MCF 10A (cell line): Measurements from ENCODE around the gene SCARF2. TPM values are rescaled to one million over a fixed set of nuclear protein-coding genes. Genes with fewer than 3 reads are reported as not detected.
"Not testable (repeated sequence)": the region's sequence is repeated elsewhere in the genome, so short reads cannot be mapped to it uniquely, and the experiment has no call there.

Experiments
- BruUV-seq: library from RNA; stranded (reverse); fragments of 400-500 nt; replicated peaks from 2 replicates; lab custom pipeline; 2021; lab: Mats Ljungman, UMichigan
- CTCF ChIA-PET: fragments of 300-600 bp; sonication (Branson Sonifier 250); formaldehyde crosslinking; extraction: SDS; loops from one replicate; lab custom pipeline; 2021; ENCODE audit warnings: antibody characterized with exemption, inconsistent platforms; lab: Yijun Ruan, JAX
- POLR2A ChIA-PET: fragments of 300-600, 350-650 bp; sonication (Branson Sonifier 250); formaldehyde crosslinking; extraction: SDS; loops from one replicate; lab custom pipeline; 2020; ENCODE audit warnings: antibody characterized with exemption, inconsistent platforms; lab: Yijun Ruan, JAX
- DNase-seq: peaks from one replicate; pipeline ENCODE4 v3.0.0-alpha.2; 2018; ENCODE audit not compliant: unreplicated experiment
- H3K27ac Mint-ChIP-seq: one replicate; pipeline ENCODE4 v1.8.0; 2022; ENCODE audit warnings: mild to moderate bottlenecking, low read depth, mixed read lengths; ENCODE audit not compliant: unreplicated experiment
- H3K27me3 Mint-ChIP-seq: one replicate; pipeline ENCODE4 v1.8.0; 2022; ENCODE audit warnings: mixed read lengths; ENCODE audit not compliant: insufficient read depth, unreplicated experiment
- H3K36me3 Mint-ChIP-seq: one replicate; pipeline ENCODE4 v1.8.0; 2022; ENCODE audit warnings: mild to moderate bottlenecking, moderate library complexity, mixed read lengths; ENCODE audit not compliant: insufficient read depth, unreplicated experiment
- H3K4me1 Mint-ChIP-seq: one replicate; pipeline ENCODE4 v1.8.0; 2022; ENCODE audit warnings: mixed read lengths; ENCODE audit not compliant: insufficient read depth, unreplicated experiment
- H3K4me3 Mint-ChIP-seq: one replicate; pipeline ENCODE4 v1.8.0; 2022; ENCODE audit warnings: mild to moderate bottlenecking, moderate library complexity, mixed read lengths; ENCODE audit not compliant: unreplicated experiment
- H3K9me3 Mint-ChIP-seq: one replicate; pipeline ENCODE4 v1.8.0; 2022; ENCODE audit warnings: mixed read lengths; ENCODE audit not compliant: unreplicated experiment
- intact Hi-C: fragments of 100-400 bp; cut with micrococcal nuclease; formaldehyde crosslinking; loops from 2 replicates; pipeline ENCODE4 v1.14.1; 2022
- total RNA-seq: library from RNA; stranded (reverse); gene quantifications from 2 replicates; pipeline ENCODE4 v1.2.3, GENCODE V29; 2022
- TF ChIP-seq, protein P1 (sequence below): fragments of 200-600 bp; IDR thresholded peaks from one replicate; pipeline ENCODE4 v1.8.0; 2022; ENCODE audit warnings: antibody characterized with exemption, mild to moderate bottlenecking; ENCODE audit not compliant: unreplicated experiment

Gene SCARF2
- total RNA-seq, 1 experiment from 2014 or later, result 0.35 TPM

DNA sequence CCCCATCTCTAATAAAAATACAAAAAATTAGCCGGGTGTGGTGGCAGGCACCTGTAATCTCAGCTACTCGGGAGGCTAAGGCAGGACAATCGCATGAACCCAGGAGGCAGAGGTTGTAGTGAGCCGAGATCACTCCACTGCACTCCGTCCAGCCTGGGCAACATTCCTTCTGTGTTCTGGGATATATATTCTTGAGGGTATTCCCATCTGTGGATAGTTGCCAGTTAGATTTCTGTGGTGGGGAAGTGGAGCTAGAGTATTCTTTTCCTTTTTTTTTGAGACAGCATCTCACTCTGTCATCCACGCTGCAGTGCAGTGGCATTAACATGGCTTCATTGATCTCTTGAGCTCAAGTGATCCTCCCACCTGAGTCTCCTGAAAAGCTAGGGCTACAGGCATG lies 52.8 kb downstream of the SCARF2 start:
- Mint-ChIP-seq H3K27ac (no peak overlapping the region), H3K27me3 (peaks cover 16% of the 10 kb centered on the region), H3K36me3 (no peaks in the 10 kb centered on the region), H3K9me3 (peaks cover 7% of the 10 kb centered on the region), H3K4me1 (no peaks in the 10 kb centered on the region), H3K4me3 (no peak overlapping the region)
- intact Hi-C loops, result no loop called here
- TF ChIP-seq, protein P1, sequence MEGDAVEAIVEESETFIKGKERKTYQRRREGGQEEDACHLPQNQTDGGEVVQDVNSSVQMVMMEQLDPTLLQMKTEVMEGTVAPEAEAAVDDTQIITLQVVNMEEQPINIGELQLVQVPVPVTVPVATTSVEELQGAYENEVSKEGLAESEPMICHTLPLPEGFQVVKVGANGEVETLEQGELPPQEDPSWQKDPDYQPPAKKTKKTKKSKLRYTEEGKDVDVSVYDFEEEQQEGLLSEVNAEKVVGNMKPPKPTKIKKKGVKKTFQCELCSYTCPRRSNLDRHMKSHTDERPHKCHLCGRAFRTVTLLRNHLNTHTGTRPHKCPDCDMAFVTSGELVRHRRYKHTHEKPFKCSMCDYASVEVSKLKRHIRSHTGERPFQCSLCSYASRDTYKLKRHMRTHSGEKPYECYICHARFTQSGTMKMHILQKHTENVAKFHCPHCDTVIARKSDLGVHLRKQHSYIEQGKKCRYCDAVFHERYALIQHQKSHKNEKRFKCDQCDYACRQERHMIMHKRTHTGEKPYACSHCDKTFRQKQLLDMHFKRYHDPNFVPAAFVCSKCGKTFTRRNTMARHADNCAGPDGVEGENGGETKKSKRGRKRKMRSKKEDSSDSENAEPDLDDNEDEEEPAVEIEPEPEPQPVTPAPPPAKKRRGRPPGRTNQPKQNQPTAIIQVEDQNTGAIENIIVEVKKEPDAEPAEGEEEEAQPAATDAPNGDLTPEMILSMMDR, result no peak
- CTCF ChIA-PET, result no interaction called here
- no peak for DNase-seq
- BruUV-seq, result no TSS peak
- POLR2A ChIA-PET, result interaction anchor here (0.6 to 1.5 kb wide), 2 partner anchors 9 to 103 kb away, joined by 3 read pairs; partner anchors contain the start of gene ZNF74

DNA sequence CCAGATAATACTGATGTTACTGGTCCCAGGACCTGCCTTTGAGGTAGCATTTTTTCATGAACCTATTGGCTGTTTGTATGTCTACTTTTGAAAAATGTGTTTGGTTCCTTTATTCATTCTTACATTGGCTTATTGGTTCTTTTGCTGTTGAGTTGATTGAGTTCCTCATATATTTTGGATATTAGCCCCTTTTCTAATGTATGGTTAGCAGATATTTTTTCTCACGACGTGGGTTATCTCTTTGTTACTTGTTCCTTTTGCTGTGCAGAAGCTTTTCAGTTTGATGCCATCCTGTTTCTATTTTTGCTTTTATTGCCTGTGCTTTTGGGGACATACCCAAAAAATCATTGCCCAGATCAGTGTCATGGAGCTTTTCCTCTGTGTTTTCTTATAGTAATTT lies 53.5 kb downstream of the SCARF2 start:
- BruUV-seq, result no TSS peak
- H3K4me3 Mint-ChIP-seq, result no peak overlapping the region
- DNase-seq, result no peak
- no peak overlapping the region for H3K27ac Mint-ChIP-seq
- intact Hi-C loops, result no loop called here
- peaks cover 4% of the 10 kb centered on the region for H3K9me3 Mint-ChIP-seq
- no peaks in the 10 kb centered on the region for H3K36me3 Mint-ChIP-seq
- H3K27me3 Mint-ChIP-seq, result peaks cover 16% of the 10 kb centered on the region
- H3K4me1 Mint-ChIP-seq, result no peaks in the 10 kb centered on the region
- TF ChIP-seq, protein P1, result no peak
- POLR2A ChIA-PET, result interaction anchor here (1.5 kb wide), 1 partner anchor 9 kb away, joined by 3 read pairs; the partner anchor contains the start of gene ZNF74
- CTCF ChIA-PET, result interaction anchor here (0.6 kb wide), 1 partner anchor 191 kb away, joined by 3 read pairs; no protein-coding TSS in a partner anchor

DNA sequence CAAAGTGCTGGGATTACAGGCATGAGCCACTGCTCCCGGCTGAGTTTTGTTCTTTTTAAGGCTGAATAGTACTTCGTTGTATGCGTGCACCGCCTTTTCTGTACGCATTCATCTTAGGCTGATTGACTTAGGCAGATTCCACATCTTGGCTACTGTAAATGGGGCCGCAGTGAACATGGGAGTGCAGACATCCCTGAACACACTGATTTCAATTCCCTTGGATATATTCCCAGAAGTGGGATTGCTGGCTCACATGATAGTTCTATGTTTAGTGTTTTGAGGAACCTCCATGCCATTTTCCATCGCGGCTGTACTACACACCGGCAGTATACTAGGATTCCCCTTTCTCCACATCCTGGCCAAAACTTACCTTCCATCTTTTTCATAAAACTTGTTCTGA lies 54.1 kb downstream of the SCARF2 start:
- BruUV-seq, result no TSS peak
- TF ChIP-seq, protein P1, result no peak
- DNase-seq, result no peak
- no peaks in the 10 kb centered on the region for H3K36me3 Mint-ChIP-seq
- CTCF ChIA-PET, result no interaction called here
- no peak overlapping the region for H3K27ac Mint-ChIP-seq
- POLR2A ChIA-PET, result no interaction called here
- H3K4me3 Mint-ChIP-seq, result no peak overlapping the region
- H3K4me1 Mint-ChIP-seq, result no peaks in the 10 kb centered on the region
- intact Hi-C loops, result no loop called here
- peaks cover 16% of the 10 kb centered on the region for H3K27me3 Mint-ChIP-seq
- H3K9me3 Mint-ChIP-seq, result no peaks in the 10 kb centered on the region

DNA sequence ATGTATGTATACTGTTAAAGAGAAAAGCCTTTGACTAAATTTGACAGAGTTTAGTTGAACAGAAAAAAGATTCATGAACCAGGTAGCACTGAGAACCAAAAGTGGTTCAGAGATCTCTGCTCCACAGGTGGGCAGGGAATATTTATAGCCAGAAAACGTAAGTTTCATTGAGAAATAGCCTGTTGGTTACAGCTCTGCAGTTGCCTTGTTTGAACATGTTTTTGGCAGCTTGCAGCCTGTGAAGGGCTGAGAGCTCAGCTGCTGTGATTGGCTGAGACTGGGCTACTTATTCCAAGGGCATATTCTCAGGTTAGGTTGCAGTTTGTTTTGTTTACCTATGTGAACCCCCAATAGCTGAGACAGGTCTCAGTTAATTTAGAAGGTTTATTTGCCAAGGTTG lies 57.1 kb downstream of the SCARF2 start:
- ChIA-PET CTCF (interaction anchor here (0.7 to 0.8 kb wide), 2 partner anchors 38 to 362 kb away, joined by 3 to 6 read pairs; no protein-coding TSS in a partner anchor), POLR2A (interaction anchor here (0.6 to 2.3 kb wide), 4 partner anchors 8 to 940 kb away, joined by 3 to 10 read pairs (median 4); partner anchors contain the start of gene ZNF74)
- Mint-ChIP-seq H3K36me3 (no peaks in the 10 kb centered on the region), H3K27me3 (peaks cover 16% of the 10 kb centered on the region), H3K4me3 (no peak overlapping the region), H3K9me3 (no peaks in the 10 kb centered on the region), H3K27ac (no peak overlapping the region), H3K4me1 (no peaks in the 10 kb centered on the region)
- DNase-seq, result peak; percentile 61
- TF ChIP-seq, protein P1, result no peak
- intact Hi-C loops, result no loop called here
- no TSS peak for BruUV-seq

DNA sequence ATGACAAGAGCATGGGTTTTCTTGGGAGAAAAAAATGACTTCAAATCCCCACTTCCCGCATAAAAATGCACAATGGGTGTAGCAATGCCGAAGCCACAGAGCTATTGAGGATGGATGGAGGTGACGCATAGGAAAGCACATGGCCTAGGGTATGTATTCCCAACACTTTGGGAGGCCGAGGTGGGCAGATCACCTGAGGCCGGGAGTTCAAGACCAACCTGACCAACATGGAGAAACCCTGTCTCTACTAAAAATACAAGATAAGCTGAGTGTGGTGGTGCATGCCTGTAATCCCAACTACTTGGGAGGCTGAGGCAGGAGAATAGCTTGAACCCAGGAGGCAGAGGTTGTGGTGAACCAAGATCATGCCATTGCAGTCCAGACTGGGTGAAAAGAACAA lies 58.9 kb downstream of the SCARF2 start:
- BruUV-seq, DNase-seq, intact Hi-C loops, H3K4me1 Mint-ChIP-seq, CTCF ChIA-PET, H3K4me3 Mint-ChIP-seq, H3K27ac Mint-ChIP-seq, H3K9me3 Mint-ChIP-seq, H3K36me3 Mint-ChIP-seq: not testable (repeated sequence)
- POLR2A ChIA-PET, result interaction anchor here (0.6 to 1.8 kb wide), 2 partner anchors 10 to 14 kb away, joined by 3 to 4 read pairs; no protein-coding TSS in a partner anchor
- peaks cover 14% of the 10 kb centered on the region for H3K27me3 Mint-ChIP-seq
